GM12873 (cell line): ENCODE measurements around the gene NFAT5.

Experiments
- CTCF ChIP-seq: IDR thresholded peaks from 2 replicates; pipeline ENCODE4 v1.5.1; 2012; ENCODE audit warnings: low read depth, mild to moderate bottlenecking, moderate library complexity, low read length, control low read depth; ENCODE audit not compliant: insufficient read depth; ENCODE audit errors: missing control alignments

The NFAT5 gene

GRCh38 chr16:69660166-69660565 lies 94.4 kb downstream of the NFAT5 start:
- TF ChIP-seq CTCF, result no peak

GRCh38 chr16:69662901-69663300 lies 97.1 kb downstream of the NFAT5 start:
- no peak for TF ChIP-seq CTCF

- TF ChIP-seq CTCF, result no peak
Observed at GRCh38 chr16:69663846-69664245, 98.1 kb downstream of the NFAT5 start.

- TF ChIP-seq CTCF, result no peak
Observed at GRCh38 chr16:69669577-69669976, 103.8 kb downstream of the NFAT5 start.

GRCh38 chr16:69672315-69672997 lies 106.7 kb downstream of the NFAT5 start:
- no peak for TF ChIP-seq CTCF

GRCh38 chr16:69672998-69673713 lies 107.4 kb downstream of the NFAT5 start:
- TF ChIP-seq CTCF, result no peak

GRCh38 chr16:69680358-69680757 lies 114.6 kb downstream of the NFAT5 start:
- TF ChIP-seq CTCF, result no peak
